Measurements from ENCODE around the gene GPR160.
"Not testable (repeated sequence)": the region's sequence is repeated elsewhere in the genome, so short reads cannot be mapped to it uniquely, and the experiment has no call there.

GPR160 gene

DNA sequence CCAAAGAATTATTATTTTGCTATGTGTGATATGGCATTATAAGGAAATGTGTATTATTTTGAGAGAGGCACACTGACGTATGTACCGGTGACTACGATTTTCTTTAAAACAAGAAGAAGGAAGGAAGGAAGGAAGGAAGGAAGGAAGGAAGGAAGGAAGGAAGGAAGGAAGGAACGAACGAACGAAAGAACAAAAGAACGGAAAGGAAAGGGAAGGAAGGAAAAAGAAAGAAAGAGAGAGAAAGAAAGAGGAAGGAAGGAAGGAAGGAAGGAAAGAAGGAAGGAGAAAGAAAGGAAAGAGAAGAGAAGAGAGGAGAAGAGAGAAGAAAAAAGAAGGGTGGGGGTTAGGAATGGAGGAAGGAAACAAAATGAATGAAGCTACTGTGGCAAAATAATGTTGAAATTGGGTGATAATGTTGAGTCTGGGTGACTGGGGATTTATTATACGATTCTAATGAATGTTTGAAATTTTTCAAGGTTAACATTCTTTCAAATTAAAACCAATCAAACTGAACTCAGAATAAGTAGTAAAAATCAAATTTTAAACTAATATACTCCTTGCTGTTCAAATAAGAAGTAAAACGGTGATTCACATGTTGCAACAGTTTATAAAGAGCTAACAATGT is 73.5 kb downstream of the GPR160 start:
- no peak for DNase-seq (ENCODE audit: low read depth, low spot score)

DNA sequence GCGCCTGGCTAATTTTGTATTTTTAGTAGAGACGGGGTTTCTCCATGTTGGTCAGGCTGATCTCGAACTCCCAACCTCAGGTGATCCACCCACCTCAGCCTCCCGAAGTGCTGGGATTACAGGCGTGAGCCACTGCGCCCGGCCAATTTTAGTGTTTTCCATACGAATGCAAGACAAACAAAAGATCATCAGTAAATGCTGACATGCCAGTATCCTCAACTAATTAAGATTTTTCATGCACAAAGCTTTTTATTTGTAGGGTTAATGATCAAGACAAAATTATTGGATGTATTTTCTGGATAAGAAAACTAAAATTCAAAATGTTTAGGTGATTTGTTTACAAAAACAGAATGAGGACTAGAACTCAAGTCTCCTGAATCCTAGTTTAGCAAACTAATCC is 76.4 kb downstream of the GPR160 start:
- not testable (repeated sequence) for DNase-seq (ENCODE audit: low read depth, low spot score)

DNA sequence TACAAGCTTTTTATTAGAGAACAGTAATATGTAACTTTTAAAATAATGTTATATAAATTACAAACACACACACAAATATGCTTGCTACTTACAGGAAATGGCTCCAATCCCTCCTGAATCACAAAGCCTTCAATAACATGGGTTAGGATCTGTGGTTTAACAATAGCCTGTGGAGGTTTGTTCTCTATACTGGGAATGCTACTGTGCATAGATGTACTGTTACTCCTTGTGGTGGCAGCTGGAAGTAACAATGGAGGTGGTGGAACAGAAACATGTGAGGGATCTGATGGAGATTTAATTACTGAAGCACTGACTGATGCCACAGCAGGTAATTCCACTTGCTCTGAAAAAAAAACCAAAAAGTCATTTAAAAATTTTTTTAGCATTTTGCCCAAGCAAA is 79.3 kb downstream of the GPR160 start:
- DNase-seq (ENCODE audit: low read depth, low spot score) = no peak

DNA sequence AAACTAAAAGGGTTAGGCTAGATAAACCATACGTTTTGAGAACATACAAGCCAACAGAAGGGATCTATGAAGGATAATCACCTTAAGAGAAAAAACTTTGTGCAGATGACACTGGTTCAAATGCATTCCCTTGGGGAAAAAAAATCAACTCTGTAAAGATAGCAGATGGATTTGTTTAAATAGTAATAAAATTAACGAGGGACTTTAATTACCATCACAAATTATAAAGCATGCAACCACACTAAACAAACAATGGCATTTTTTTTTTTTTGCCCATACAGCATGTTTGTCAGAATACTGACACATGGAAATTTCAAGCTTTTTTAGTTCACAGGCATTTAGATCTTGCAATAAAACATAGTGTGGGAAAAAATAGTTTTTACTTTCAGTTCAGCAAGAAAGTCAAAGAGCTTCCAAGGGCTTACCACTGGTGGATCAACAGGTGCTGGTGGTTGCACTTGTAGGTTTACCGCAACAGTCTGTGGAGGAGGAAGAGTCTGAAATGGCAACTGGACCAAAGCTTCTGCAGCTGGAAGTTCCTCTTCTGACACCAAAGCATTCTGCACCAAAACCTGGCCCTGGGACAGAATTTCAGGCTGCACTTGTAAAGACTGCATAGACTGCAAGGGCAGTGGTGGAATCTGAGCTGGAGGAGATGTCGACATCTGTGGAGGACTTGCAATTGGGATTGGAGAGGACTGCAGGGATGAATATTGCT is 90.6 kb downstream of the GPR160 start:
- DNase-seq (ENCODE audit: low read depth, low spot score) = no peak

DNA sequence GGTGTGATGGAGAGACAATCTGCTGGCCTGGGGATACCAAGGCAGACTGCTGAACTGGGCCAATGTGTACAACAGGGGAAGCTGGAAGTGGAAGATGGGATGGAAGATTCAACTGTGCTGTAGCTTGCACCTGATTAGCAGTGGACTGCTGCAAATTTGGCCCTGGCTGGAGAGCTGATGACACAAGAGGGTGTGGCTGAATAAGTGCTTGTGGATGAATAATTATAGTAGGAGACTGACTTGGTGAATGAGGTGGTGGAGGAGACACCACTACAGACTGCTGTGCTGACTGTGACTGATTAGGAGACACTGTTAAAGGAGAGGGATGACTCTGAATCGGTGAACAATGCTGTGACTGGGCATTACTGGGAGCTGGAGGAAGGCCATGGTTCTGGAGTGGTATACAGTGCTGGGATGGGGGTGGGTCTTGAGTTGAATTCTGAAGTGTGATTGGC is 91.2 kb downstream of the GPR160 start:
- DNase-seq (ENCODE audit: low read depth, low spot score) = no peak

DNA sequence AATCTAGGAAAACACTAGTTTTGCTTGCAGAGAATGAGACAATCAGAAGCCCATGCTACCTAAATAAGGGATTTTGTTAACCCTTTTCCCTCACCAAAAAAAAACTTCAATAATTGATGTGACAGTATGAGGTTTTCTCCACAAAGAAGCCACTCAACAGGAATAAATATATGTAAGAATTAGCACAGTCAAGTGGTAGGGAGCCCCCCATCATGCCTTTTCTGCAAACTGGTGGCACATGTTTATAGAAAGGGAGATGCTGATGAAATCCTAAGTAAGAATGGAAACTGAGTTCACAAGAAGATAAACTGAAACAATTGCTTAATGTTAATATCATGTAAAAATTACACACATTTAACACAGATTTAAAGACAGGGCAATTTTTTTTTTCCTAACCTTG is 92.7 kb downstream of the GPR160 start:
- no peak for DNase-seq (ENCODE audit: low read depth, low spot score)

DNA sequence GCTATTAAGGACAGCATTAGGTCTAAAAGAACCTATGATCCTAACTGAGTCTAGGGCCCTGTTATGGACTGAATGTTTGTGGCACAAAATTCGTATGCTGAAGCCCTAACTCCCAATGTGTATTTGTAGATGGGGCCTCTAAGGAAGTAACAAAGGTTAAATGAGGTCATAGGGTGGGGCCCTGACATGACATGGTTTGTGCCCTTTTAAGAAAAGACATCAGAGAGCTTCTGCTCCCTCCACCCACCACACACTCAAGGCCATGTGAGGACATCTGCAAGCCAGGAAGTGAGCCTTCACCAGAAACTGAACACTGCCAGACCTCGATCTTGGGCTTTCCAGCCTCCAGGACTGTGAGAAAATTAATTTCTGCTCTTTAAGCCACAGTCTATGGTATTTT is 94.5 kb downstream of the GPR160 start:
- no peak for DNase-seq (ENCODE audit: low read depth, low spot score)

Measured in ELF-1 (cell line).